Ectodermal cell (in vitro differentiated cells): ENCODE results near the gene ALOX5AP.

ENCODE experiments used
- H3K27ac ChIP-seq: 2 replicates; pipeline ENCODE4 v1.7.0; 2013; ENCODE audit warnings: mild to moderate bottlenecking, low read depth, low read length; ENCODE audit not compliant: insufficient read depth, poor library complexity, severe bottlenecking
- H3K27me3 ChIP-seq: 2 replicates; pipeline ENCODE4 v1.7.0; 2013; ENCODE audit warnings: mild to moderate bottlenecking, low read length; ENCODE audit not compliant: insufficient read depth, control insufficient read depth, poor library complexity, severe bottlenecking
- H3K36me3 ChIP-seq: one replicate; pipeline ENCODE4 v1.7.0; 2013; ENCODE audit warnings: low read length; ENCODE audit not compliant: control insufficient read depth, insufficient read depth
- H3K4me1 ChIP-seq: one replicate; pipeline ENCODE4 v1.7.0; 2013; ENCODE audit warnings: low read length; ENCODE audit not compliant: control insufficient read depth, insufficient read depth
- H3K4me3 ChIP-seq: 2 replicates; pipeline ENCODE4 v1.7.0; 2013; ENCODE audit warnings: low read depth, low read length, control low read depth; ENCODE audit not compliant: insufficient read depth
- H3K9me3 ChIP-seq: 2 replicates; pipeline ENCODE4 v1.7.0; 2013; ENCODE audit warnings: mild to moderate bottlenecking, low read length, moderate library complexity; ENCODE audit not compliant: control insufficient read depth
- WGBS, 2 experiments: methylation state at CpG; one replicate each; pipeline ENCODE4 v1.1.7; 2013; ENCODE audit warnings: missing lambda C conversion rate in 2 of 2; 5-methylcytosine and 5-hydroxymethylcytosine counted together

The ALOX5AP gene

GRCh38 chr13:30725326-30726085 is 9.8 kb upstream of the ALOX5AP start:
- Histone ChIP-seq H3K36me3 (no peaks in the 10 kb centered on the region), H3K4me1 (peaks cover 5% of the 10 kb centered on the region), H3K27ac (no peak overlapping the region), H3K27me3 (no peaks in the 10 kb centered on the region), H3K4me3 (no peak overlapping the region), H3K9me3 (no peaks in the 10 kb centered on the region)
- WGBS, 2 experiments, result 88 to 98% methylated on average over 2 of the region's 2 CpGs

GRCh38 chr13:30726192-30726591 is 9.2 kb upstream of the ALOX5AP start:
- peaks cover 6% of the 10 kb centered on the region for H3K4me1 ChIP-seq
- 88 to 89% methylated on average over 1 of the region's 1 CpG for WGBS, 2 experiments
- H3K4me3 ChIP-seq, result no peak overlapping the region
- no peak overlapping the region for H3K27ac ChIP-seq
- H3K27me3 ChIP-seq, result no peaks in the 10 kb centered on the region
- no peaks in the 10 kb centered on the region for H3K9me3 ChIP-seq
- no peaks in the 10 kb centered on the region for H3K36me3 ChIP-seq

GRCh38 chr13:30727491-30728355 is 7.6 kb upstream of the ALOX5AP start:
- H3K4me1 ChIP-seq, result peaks cover 11% of the 10 kb centered on the region
- no peaks in the 10 kb centered on the region for H3K36me3 ChIP-seq
- 88 to 94% methylated on average over 6 of the region's 6 CpGs for WGBS, 2 experiments
- no peak overlapping the region for H3K4me3 ChIP-seq
- H3K9me3 ChIP-seq, result no peaks in the 10 kb centered on the region
- H3K27ac ChIP-seq, result no peak overlapping the region
- H3K27me3 ChIP-seq, result no peaks in the 10 kb centered on the region

GRCh38 chr13:30729801-30730200 is 5.5 kb upstream of the ALOX5AP start:
- peaks cover 11% of the 10 kb centered on the region for H3K4me1 ChIP-seq
- no peak overlapping the region for H3K27ac ChIP-seq
- H3K36me3 ChIP-seq, result no peaks in the 10 kb centered on the region
- WGBS, 2 experiments, result 90% methylated on average over 8 of the region's 8 CpGs
- no peaks in the 10 kb centered on the region for H3K27me3 ChIP-seq
- no peak overlapping the region for H3K4me3 ChIP-seq
- H3K9me3 ChIP-seq, result no peaks in the 10 kb centered on the region

- WGBS, 2 experiments, result 54 to 60% methylated on average over 7 of the region's 7 CpGs
- Histone ChIP-seq H3K4me1 (peaks cover 11% of the 10 kb centered on the region), H3K27ac (no peak overlapping the region), H3K4me3 (no peak overlapping the region), H3K36me3 (no peaks in the 10 kb centered on the region), H3K9me3 (no peaks in the 10 kb centered on the region), H3K27me3 (no peaks in the 10 kb centered on the region)
Measured at GRCh38 chr13:30730526-30730925, 4.8 kb upstream of the ALOX5AP start.

- Histone ChIP-seq H3K27ac (no peak overlapping the region), H3K4me3 (no peak overlapping the region), H3K36me3 (no peaks in the 10 kb centered on the region), H3K4me1 (peaks cover 11% of the 10 kb centered on the region), H3K27me3 (no peaks in the 10 kb centered on the region), H3K9me3 (no peaks in the 10 kb centered on the region)
- WGBS, 2 experiments, result 93 to 94% methylated on average over 21 of the region's 21 CpGs
Measured at GRCh38 chr13:30731361-30732045, 3.8 kb upstream of the ALOX5AP start.

GRCh38 chr13:30732046-30732390 is 3.3 kb upstream of the ALOX5AP start:
- no peaks in the 10 kb centered on the region for H3K27me3 ChIP-seq

GRCh38 chr13:30734439-30734838 is 904 bp upstream of the ALOX5AP start:
- no peaks in the 10 kb centered on the region for H3K9me3 ChIP-seq
- no peaks in the 10 kb centered on the region for H3K27me3 ChIP-seq
- no peak overlapping the region for H3K27ac ChIP-seq
- H3K4me3 ChIP-seq, result no peak overlapping the region
- 86 to 95% methylated on average over 1 of the region's 1 CpG for WGBS, 2 experiments
- H3K4me1 ChIP-seq, result peaks cover 11% of the 10 kb centered on the region
- no peaks in the 10 kb centered on the region for H3K36me3 ChIP-seq

More at GRCh38 chr13:30732046-30732390, 3.3 kb upstream of the ALOX5AP start:
- no peaks in the 10 kb centered on the region for H3K36me3 ChIP-seq
- no peak overlapping the region for H3K4me3 ChIP-seq
- peaks cover 11% of the 10 kb centered on the region for H3K4me1 ChIP-seq
- H3K27ac ChIP-seq, result no peak overlapping the region
- 93 to 94% methylated on average over 21 of the region's 21 CpGs for WGBS, 2 experiments
- H3K9me3 ChIP-seq, result no peaks in the 10 kb centered on the region

- Histone ChIP-seq H3K4me3 (no peak overlapping the region), H3K9me3 (no peaks in the 10 kb centered on the region), H3K27me3 (no peaks in the 10 kb centered on the region), H3K36me3 (no peaks in the 10 kb centered on the region), H3K4me1 (peaks cover 5% of the 10 kb centered on the region), H3K27ac (no peak overlapping the region)
- 83 to 100% methylated on average over 1 to 2 of the region's 2 CpGs for WGBS, 2 experiments
Measured at GRCh38 chr13:30735872-30736175, 481 bp downstream of the ALOX5AP start.
